Measurements from ENCODE around the gene FNDC3B.
"Not testable (repeated sequence)": the region's sequence is repeated elsewhere in the genome, so short reads cannot be mapped to it uniquely, and the experiment has no call there.

Gene FNDC3B

DNA sequence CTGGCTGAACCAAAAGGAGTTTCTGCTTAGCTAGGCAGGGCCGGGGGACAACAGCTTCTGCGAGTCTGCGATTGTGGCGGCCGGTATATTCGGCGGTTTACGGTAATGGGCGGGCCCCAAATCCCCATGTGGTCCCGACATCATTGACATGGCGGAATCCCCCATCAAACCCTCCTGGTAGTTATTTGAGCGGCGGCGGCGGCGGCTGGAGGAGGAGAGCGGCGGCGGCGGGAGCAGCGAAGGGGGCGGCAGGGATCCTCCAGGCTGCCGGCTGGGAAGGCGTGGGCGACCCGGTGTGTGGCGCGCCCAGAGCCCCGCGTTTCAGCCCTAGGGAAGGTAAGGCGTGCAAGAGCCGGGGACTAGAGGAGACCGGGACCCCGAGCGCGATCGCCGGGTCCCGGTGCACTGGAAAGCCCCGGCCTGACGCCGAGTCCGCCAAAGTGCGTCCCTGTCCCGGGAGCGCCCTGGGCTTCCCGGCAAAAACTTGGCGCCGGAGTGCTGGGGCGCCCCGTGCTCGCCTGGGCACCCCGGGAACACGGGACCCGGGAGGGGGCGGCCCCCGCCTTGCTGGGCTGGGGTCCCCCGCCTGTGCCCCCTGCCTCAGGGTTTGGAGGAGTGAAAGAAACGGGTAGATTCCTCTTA, at the start of gene FNDC3B:
TSS of gene FNDC3B (plus strand) at position 143 of the 642 bp plus-strand sequence. CDS start 72,902 bp downstream, outside the sequence.
- peak; percentile 82 to 86 for DNase-seq (ENCODE audit: low read depth in 2 of 2, low spot score in 1 of 2)

DNA sequence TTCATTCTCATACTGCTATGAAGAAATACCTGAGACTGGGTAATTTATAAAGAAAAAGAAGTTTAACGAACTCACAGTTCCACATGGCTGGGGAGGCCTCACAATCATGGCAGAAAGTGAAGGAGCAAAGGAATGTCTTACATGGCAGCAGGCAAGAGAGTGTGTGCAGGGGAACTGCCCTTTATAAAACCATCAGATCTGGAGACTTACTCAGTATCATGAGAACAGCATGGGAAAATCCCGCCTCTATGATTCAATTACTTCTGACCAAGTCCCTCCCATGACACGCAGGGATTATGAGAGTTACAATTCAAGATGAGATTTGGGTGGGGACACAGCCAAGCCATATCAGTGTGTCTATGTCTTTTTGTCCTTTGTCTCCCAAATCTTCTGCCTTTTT, 49.1 kb upstream of the FNDC3B start:
- DNase-seq (ENCODE audit: low read depth in 2 of 2, low spot score in 1 of 2), result not testable (repeated sequence)

DNA sequence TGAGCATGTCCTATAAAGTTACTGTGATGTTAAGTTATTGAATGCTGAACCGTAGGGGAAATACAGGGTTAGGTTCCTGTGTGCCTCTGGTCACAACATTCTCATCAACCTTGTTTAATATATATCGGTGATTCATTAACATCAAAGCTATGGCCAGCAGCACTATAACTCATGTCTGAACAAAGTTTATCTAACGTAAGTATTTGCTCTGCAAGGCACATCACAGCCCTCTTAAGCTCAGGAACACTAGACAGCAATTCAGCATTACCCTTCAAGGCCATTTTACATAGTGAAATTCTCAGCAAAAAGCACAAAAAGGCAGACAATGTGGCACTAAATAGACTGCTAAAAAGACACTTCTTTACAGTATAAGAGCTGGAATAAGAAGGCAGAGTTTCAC, 48.2 kb upstream of the FNDC3B start:
- no peak for DNase-seq (ENCODE audit: low read depth in 2 of 2, low spot score in 1 of 2)

DNA sequence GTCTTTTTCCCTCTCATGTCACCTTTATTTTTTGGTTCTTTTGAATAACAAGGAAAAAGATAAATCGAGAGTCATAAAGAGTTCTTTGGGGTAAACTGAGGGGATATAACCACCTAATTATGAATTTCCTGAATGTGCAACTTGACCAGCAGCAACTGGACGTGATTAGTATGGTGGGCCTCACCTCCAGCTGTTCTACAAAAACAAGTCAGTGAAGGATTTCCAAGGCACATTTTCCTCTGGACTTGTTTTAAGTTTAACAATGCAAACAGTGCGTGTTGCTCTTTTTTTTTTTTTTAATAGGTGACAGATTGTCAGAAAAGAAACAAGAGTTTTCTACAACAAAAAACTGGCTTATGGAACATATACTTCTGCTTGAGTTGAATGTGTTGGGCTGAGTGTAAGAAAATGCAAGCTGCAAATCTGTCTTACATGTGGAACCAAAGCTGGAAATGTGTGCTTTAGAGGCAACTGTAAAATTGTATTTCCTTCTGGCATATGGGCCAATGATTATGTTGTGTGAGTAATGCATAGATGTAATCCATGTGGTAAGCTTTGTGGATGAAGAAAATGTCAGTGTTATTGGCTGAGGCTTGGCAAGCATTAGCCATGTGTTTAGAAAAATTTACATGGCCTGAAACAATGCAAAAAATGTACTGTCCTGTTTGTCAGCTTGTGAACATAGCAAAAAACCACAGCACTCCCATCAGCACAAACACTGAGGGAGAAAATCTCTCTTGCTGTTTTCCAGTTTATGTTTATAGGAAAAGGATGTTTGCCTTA, 44.5 kb upstream of the FNDC3B start:
- no peak for DNase-seq (ENCODE audit: low read depth in 2 of 2, low spot score in 1 of 2)

DNA sequence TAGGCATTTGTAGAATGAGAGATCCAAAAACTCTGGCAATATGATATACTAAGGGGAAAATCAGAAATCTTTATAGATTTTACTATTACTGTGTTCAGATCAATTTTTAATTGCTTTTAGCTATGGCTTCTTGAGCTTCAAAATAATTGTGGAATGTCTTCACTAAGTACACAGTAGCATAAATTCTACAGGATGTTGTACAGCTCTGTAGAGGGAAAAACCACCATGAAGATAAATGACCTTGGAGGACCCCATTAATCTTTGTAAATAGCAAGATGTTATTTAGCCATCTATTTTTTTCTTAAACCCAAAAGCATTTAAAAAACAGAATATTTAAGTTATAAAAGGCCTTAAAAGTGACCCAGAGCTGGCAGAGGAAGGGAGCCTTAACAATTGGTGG, 43.9 kb upstream of the FNDC3B start:
- no peak for DNase-seq (ENCODE audit: low read depth in 2 of 2, low spot score in 1 of 2)

DNA sequence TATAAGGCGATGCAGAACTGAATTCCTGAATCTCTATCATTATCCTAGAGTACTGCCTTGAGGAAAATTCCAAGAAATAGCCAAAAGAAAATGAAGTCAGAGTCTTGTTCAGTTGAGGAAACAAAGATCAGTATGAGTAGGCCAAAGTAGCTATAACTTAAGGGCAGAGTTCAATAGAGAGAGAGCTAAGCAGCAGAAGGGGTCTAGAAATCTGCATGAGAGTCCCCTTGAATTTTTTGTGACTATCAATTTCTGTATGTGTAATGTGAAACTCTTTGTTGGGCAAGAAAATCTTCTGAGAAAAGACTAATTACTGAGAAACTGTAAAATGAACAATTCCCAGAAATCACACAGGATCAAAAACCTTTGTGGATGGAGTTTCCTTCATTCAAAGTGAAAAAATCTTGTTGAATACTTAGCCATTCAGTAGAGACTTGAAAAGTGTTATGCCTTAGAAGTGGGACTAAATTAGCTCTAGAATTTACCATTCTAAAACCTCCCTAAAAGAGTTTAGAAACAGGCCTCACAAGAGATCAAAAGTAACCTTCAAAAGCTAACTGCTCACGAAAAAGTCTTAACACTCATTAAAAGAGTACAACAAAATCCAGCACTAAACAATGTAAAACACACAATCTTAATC, 43.1 kb upstream of the FNDC3B start:
- DNase-seq (ENCODE audit: low read depth in 2 of 2, low spot score in 1 of 2), result no peak

DNA sequence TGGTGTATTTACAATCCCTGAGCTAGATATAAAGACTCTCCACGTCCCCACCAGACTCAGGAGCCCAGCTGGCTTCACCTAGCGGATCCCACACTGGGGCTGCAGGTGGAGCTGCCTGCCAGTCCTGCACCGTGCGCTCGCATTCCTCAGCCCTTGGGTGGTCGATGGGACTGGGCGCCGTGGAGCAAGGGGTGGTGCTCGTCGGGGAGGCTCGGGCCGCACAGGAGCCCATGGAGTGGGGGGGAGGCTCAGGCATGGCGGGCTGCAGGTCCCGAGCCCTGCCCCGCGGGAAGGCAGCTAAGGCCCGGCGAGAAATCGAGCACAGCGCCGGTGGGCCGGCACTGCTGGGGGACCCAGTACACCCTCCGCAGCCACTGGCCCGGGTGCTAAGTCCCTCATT, 40.6 kb upstream of the FNDC3B start:
- not testable (repeated sequence) for DNase-seq (ENCODE audit: low read depth in 2 of 2, low spot score in 1 of 2)

DNA sequence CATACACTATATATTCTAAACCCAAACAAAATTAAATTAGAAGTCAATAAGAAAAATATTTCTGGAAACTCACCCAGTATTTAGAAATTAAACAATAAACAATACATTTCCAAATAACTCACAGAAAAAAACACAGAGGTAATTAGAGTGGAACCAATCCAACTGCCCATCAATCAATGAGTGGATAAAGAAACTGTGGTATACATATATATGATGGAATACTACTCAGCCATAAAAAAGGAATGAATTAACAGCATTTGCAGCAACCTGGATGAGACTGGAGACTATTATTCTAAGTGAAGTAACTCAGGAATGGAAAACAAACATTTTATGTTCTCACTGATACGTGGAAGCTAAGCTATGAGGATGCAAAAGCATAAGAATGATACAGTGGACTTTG, 37.8 kb upstream of the FNDC3B start:
- DNase-seq (ENCODE audit: low read depth in 2 of 2, low spot score in 1 of 2), result not testable (repeated sequence)

DNA sequence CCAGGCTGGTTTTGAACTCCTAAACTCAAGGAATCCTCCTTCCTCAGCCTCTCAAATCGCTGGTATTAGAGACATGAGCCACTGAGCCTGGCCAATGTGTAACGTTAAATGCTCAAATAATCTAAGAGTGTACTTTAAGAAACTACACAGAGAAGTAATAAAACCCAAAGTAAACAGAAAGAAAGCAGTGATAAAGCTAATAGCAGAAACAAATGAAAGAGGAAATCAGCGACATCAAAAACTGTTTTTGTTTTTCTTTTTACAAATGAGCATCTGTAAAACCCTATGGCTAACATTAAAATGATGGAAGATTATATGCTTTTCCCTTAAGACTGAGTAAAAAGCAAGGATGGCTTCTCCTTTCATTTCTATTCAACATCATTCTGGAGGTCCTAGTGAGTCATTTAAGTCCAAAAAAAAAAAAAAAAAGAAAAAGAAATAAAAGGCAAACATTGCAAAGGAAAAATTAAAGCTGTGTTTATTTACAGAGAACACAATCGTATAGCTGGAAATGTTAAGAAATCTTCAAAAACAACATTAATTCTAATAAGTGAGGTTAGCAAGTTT, 36.8 kb upstream of the FNDC3B start:
- no peak for DNase-seq (ENCODE audit: low read depth in 2 of 2, low spot score in 1 of 2)

DNA sequence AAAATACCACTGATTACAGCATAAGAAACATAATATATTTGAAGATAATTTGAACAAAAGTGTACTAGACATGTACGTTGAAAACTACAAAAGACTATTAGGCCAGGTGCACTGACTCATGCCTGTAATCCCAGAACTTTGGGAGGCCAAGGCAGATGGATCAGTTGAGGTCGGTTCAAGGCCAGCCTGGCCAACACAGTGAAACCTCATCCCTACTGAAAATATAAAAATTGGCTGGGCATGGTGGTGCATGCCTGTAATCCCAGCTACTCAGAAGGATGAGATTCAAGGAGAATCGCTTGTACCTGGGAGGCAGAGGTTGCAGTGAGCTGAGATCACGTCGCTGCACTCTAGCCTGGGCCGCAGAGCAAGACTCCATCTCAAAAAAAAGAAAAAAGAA, 36.2 kb upstream of the FNDC3B start:
- no peak for DNase-seq (ENCODE audit: low read depth in 2 of 2, low spot score in 1 of 2)

DNA sequence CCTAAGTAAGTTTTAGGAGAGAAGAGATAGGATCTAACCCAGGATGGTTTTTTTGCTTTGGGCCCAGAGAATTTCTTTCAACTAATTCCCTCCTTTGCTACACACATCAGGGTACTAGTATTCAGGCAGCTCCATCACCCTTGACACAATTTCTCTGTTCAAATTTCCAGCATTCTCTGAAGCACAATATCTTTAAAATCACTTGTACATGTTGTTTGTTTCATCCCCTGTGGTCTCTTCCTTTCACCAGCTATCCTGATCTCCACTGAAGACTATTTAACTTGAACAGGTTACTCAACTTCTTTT, 32.4 kb upstream of the FNDC3B start:
- no peak for DNase-seq (ENCODE audit: low read depth in 2 of 2, low spot score in 1 of 2)

DNA sequence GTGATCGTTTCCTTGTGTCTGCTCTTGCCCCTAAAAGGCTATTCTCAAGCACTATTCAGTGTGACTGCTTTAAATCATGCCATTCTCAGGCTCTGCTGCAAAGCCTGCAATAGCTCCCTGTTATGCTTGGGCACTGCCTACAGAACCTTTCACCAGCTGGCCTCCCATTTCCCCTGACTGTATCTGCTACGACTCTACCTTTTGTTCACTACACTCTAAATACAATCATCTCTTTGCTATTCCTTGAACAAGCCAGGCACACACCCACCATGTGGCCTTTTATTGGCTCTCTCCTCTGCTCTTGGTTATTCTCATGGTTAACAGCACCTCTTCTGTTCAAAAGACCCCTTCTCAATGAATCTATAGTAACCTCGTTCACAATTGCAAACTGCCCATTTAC, 29.6 kb upstream of the FNDC3B start:
- DNase-seq (ENCODE audit: low read depth in 2 of 2, low spot score in 1 of 2), result no peak

DNA sequence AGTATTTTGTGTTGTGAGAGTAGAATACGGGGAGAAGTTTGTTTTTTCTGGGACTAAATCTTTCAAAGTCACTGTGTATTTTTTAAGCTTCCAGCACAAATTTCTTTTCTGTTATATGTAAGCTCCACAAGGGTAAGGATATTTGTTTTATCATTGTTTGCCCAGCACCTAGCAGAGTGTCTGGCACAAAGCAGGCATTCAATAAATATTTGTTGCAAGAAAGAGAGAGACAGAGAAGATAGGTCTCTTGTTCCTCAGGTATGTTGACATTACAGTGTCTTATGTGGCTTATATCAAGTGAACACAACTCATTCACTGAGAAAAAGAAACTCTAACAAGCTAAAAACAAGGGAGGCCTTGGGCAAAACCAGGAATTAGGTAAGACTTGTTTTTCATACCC, 26.6 kb upstream of the FNDC3B start:
- no peak for DNase-seq (ENCODE audit: low read depth in 2 of 2, low spot score in 1 of 2)

DNA sequence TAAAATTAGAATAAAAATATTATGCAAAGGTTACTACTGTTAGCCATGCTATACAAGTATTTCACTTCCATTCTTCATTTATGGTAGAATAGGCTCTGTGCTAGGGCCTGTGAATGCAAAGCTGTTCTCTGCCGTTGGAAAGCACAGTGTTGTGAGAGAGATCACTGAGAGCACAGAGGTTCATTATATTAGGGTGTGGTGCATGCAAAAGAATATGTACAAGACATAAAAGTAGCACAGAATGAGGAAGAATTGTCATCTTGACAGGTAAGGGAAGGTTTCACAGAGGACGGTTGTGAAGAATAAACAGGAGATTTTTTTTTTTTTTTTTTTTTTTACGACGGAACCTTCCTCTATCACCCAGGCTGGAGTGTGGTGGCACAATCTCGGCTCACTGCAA, 25.2 kb upstream of the FNDC3B start:
- no peak for DNase-seq (ENCODE audit: low read depth in 2 of 2, low spot score in 1 of 2)

DNA sequence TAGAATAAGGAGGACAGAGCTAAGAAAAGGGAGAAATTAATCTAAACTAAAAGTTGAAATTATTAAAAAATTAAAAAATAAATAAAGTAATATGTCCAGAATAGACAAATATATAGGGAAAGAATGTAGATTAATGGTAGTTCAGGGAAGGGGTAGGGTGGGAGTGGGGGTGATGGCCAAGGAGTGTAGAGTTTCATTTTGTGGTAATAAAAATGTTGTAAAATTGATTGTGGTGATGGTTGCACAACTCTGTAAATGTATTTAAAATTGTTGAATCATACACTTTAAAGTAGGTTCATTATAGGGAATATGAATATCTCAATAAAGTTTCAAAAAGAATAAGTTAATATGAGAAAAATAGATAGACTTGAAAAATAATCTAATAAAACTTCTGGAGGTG, 21.0 kb upstream of the FNDC3B start:
- DNase-seq (ENCODE audit: low read depth in 2 of 2, low spot score in 1 of 2), result no peak

DNA sequence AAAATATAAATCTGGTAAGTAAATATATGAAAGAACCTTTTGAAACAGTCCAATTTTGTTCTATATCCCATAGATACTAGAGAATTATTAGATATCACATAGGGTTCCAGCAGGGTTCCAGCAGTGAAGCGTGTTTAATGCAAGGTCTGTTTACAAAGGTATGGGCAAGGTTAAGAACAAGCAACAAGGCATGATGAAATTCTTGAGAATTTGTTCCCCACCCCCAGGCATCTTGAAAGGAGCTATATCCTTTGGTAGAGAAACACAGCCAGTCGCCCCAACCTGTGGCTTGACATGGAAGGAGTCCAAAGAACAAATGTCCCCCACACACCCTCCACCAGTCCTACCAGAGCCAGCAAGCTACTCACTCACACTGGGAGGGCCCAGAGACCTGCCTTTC, 18.6 kb upstream of the FNDC3B start:
- DNase-seq (ENCODE audit: low read depth in 2 of 2, low spot score in 1 of 2), result no peak

DNA sequence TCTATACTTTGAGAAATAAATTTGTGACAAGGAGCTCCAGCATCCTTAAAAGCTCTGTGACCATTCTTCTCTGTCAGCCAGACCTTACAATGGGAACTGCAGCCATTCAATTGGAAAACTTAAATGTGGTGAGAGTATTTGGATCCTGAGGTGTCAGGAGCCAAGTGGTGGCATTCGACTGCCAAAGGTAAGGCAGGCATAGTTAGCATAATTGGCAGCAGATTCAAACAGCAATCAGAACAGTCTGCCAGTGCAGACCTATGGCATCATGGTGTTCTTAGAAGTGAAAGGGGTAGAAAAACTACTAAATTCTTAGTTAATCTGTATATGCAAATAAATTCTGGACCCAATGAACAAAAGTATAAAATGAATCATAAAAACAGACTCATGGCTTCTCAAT, 18.2 kb upstream of the FNDC3B start:
- no peak for DNase-seq (ENCODE audit: low read depth in 2 of 2, low spot score in 1 of 2)

DNA sequence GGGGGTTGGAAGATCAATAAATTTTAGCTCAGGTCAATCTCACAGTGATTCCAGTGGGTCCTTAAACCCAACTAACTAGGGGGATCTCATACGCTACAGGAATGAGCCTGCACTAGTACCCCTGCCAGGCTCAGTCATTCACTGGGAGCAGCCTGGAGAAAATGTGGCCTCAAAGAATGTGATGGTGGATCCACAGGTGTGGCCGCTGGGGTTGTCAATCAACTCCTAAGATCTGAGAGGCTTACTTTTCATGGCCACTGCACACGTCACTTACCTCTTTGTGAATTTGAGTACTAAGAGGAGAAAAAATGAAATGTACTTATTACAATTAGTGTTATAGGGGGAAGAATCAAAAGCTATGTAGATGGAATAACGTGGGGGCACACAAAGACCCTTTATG, 17.5 kb upstream of the FNDC3B start:
- no peak for DNase-seq (ENCODE audit: low read depth in 2 of 2, low spot score in 1 of 2)

DNA sequence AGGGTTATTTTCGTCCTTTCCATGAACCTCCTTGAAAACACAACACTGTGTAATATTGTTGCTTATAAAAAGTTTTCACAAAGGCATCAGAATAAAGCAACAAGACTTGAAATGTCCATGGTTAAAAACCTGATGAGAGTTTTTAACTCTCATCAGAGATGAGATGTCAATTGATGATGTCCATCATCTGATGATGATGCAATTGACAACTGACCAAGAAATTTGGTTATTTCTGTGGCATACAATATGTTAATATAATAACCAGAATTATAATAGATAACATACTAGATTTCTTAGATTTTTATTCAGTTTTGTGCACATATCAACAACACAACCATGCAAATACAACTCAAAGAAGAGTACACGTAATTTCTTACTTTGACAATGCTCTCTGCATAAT, 15.5 kb upstream of the FNDC3B start:
- no peak for DNase-seq (ENCODE audit: low read depth in 2 of 2, low spot score in 1 of 2)

DNA sequence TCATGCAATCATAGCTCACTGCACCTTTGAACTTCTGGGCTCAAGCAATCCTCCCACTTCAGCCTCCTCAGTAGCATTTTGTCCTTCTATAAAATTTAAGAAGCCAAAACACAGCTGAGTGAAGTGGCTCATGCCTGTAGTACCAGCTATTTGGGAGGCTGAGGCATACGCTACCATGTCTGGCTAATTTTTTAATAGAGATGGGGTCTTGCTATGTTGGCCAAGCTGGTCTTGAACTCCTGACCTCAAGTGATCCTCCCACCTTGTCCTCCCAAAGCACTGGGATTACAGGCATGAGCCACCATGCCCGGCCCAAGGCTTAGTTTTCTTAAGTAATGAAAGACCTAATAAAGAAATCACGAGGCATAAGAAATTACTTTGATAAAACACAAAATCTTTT, 14.7 kb upstream of the FNDC3B start:
- no peak for DNase-seq (ENCODE audit: low read depth in 2 of 2, low spot score in 1 of 2)

DNA sequence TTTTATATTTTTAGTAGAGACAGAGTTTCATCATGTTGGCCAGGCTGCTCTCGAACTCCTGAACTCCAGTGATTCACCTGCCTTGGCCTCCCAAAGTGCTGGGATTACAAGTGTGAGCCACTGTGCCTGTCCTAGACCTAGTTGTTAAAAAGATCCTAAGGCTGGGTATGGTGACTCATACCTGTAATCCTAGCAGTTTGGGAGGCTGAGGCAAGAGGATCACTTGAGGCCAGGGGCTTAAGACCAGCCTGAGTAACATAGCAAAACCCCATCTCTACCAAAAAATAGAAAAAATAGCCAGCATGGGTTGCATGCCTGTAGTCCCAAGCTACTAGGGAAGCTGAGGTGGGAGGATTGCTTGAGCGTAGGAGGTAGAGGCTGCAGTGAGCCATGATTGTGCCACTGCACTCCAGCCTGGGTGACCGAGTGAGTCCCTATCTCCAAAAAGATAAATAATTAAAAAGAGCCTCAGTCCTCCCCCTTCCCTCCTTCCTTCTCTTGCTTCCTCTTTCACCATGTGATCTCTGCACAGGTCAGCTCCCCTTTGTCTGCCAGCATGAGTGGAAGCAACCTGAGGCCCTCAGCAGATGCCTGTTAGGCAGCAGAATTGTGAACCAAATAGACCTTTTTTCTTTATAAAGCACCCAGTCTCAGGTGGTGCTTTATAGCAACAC, 9.8 kb upstream of the FNDC3B start:
- no peak for DNase-seq (ENCODE audit: low read depth in 2 of 2, low spot score in 1 of 2)

DNA sequence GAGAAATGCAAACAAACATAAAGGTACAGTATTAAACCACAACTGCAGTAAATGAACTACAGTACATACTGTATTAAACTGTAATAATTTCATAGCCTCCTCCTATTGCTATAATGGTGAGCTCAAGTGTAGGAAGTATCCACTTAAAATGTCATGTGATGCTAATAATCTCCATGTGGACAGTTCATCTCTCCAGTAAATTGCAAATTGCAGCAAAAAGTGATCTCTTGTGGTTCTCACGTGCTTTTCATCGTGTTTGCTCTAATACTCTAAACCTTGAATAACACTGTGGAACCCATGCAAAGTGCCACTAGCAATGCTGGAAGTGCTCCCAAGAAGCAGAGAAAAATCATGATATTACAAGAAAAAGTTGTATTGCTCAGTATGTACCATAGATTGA, 9.2 kb upstream of the FNDC3B start:
- DNase-seq (ENCODE audit: low read depth in 2 of 2, low spot score in 1 of 2), result no peak

Data from stimulated activated CD8-positive, alpha-beta memory T cell treated with anti-CD3 and anti-CD28 coated beads, Interleukin-4, amount 100 ng/mL, for 4 hours (primary cell).